Stomach (tissue), 4 donors: ENCODE data around the gene C1QTNF7.

Experiments used
- CTCF ChIP-seq, 7 experiments: fragments of 450-650 bp in 4 of 7; fragments of 200-600 bp in 3 of 7; sonication (generic) in 3 of 7; IDR thresholded peaks; one replicate each; pipeline ENCODE4 v1.5.1; 2016 to 2019; ENCODE audit warnings: antibody characterized with exemption in 7 of 7, control low read depth in 2 of 7, mild to moderate bottlenecking in 1 of 7
- EP300 ChIP-seq: sonication (generic); formaldehyde crosslinking; IDR thresholded peaks from one replicate; pipeline ENCODE4 v1.6.1; 2017; ENCODE audit warnings: antibody characterized with exemption
- POLR2A ChIP-seq, 4 donors: fragments of 450-650 bp; IDR thresholded peaks; one replicate each; pipeline ENCODE4 v1.6.1; 2016; ENCODE audit warnings: antibody characterized with exemption in 4 of 4, control low read depth in 2 of 4, mild to moderate bottlenecking in 1 of 4, moderate library complexity in 1 of 4
- POLR2AphosphoS5 ChIP-seq, 3 donors: sonication (generic); formaldehyde crosslinking; IDR thresholded peaks; one replicate each; pipeline ENCODE4 v1.6.1; 2016; ENCODE audit warnings: antibody characterized with exemption in 3 of 3

- TF ChIP-seq POLR2A (IDR thresholded peaks at IDR 0.05) (no peak), CTCF (IDR thresholded peaks at IDR 0.05) (no peak), EP300 (no peak), POLR2AphosphoS5 (IDR thresholded peaks at IDR 0.05) (no peak)
Observed at GRCh38 chr4:15405018-15405417, 22.8 kb upstream of the C1QTNF7 start.
